K562 (cell line): ENCODE results near the gene INKA2. TPM values are rescaled to one million over a fixed set of nuclear protein-coding genes. Genes with fewer than 3 reads are reported as not detected.

Experiments
- ATAC-seq: fragments of 200-7000 bp; cut with Tn5 transposase; 3 replicates; pipeline ENCODE4 v1.9.1; 2020; ENCODE audit warnings: moderate library complexity
- BruUV-seq: library from RNA; stranded (reverse); fragments of 400-500 nt; replicated peaks from 2 replicates; lab custom pipeline; 2021; lab: Mats Ljungman, UMichigan
- CTCF ChIA-PET: fragments of 300-600 bp; formaldehyde crosslinking; extraction: SDS; loops from one replicate; lab custom pipeline; 2021; ENCODE audit warnings: low intra/inter-chr PET ratio; lab: Yijun Ruan, JAX
- POLR2A ChIA-PET: fragments of 300-600, 350-650 bp; sonication (Branson Sonifier 250); formaldehyde crosslinking; extraction: SDS; loops from one replicate; lab custom pipeline; 2021; ENCODE audit warnings: antibody characterized with exemption, inconsistent platforms; lab: Yijun Ruan, JAX
- DNase-seq, 4 experiments: peaks; one replicate each; pipeline versions ENCODE4 v3.0.0 to v3.0.0-alpha.2; 2011 to 2018; ENCODE audit warnings: low spot score in 3 of 4, mixed read lengths in 3 of 4; ENCODE audit errors: extremely low read depth in 1 of 4
- FAIRE-seq: peaks from 2 replicates; lab custom pipeline; 2011; peaks lifted over from hg19 to GRCh38; lab: Jason Lieb, UNC
- H2AFZ ChIP-seq: 2 replicates; pipeline ENCODE4 v1.6.0; 2011; ENCODE audit warnings: low read depth, low read length, control low read depth, inconsistent platforms
- H3K27ac ChIP-seq: fragments of 200-600 bp; 3 replicates; pipeline ENCODE4 v1.8.0; 2011; ENCODE audit warnings: low read depth, mild to moderate bottlenecking, control low read depth, inconsistent platforms, low read length, moderate library complexity, mixed read lengths; ENCODE audit errors: extremely low read depth
- H3K27me3 ChIP-seq, 2 experiments: fragments of 300-600 bp in 1 of 2; 2 replicates in 1 of 2; 3 replicates in 1 of 2; pipeline versions ENCODE4 v1.6.0 to v1.8.0; 2011; ENCODE audit warnings: inconsistent platforms in 2 of 2, low read length in 2 of 2, mild to moderate bottlenecking in 1 of 2, mixed read lengths in 1 of 2, moderate library complexity in 1 of 2; ENCODE audit not compliant: control insufficient read depth in 2 of 2, insufficient read depth in 2 of 2
- H3K36me3 ChIP-seq: fragments of 300-600 bp; 3 replicates; pipeline ENCODE4 v1.8.0; 2011; ENCODE audit warnings: mild to moderate bottlenecking, low read length, inconsistent platforms; ENCODE audit not compliant: control insufficient read depth, insufficient read depth
- H3K4me1 ChIP-seq, 2 experiments: fragments of 200-600 bp in 1 of 2; replicated peaks in 1 of 2; 2 replicates in 1 of 2; 3 replicates in 1 of 2; pipeline versions ENCODE4 v1.5.1 to v1.8.0; 2011; ENCODE audit warnings: inconsistent platforms in 2 of 2, low read length in 2 of 2, mild to moderate bottlenecking in 1 of 2, mixed read lengths in 1 of 2, moderate library complexity in 1 of 2; ENCODE audit not compliant: control insufficient read depth in 2 of 2, insufficient read depth in 2 of 2
- H3K4me2 ChIP-seq: 2 replicates; pipeline ENCODE4 v1.6.1; 2011; ENCODE audit warnings: low read length, control low read depth, inconsistent platforms, mixed read lengths; ENCODE audit not compliant: insufficient read depth
- H3K4me3 ChIP-seq: fragments of 200-600 bp; sonication (generic), shearing (Covaris generic); 2 replicates; pipeline ENCODE4 v1.5.1; 2016; ENCODE audit warnings: control low read depth, inconsistent platforms
- H3K79me2 ChIP-seq: fragments of 200-600 bp; 3 replicates; pipeline ENCODE4 v1.8.0; 2011; ENCODE audit warnings: low read length, inconsistent platforms; ENCODE audit not compliant: control insufficient read depth, insufficient read depth
- H3K9ac ChIP-seq, 2 experiments: 2 replicates each; pipeline versions ENCODE4 v1.6.0 to v1.6.1; 2011; ENCODE audit warnings: low read depth in 2 of 2, low read length in 2 of 2, control low read depth in 1 of 2, inconsistent platforms in 1 of 2, mild to moderate bottlenecking in 1 of 2, mixed read lengths in 1 of 2; ENCODE audit not compliant: insufficient read depth in 1 of 2
- H3K9me1 ChIP-seq: one replicate; pipeline ENCODE4 v1.6.0; 2011; ENCODE audit warnings: inconsistent platforms, mild to moderate bottlenecking, low read length, moderate library complexity; ENCODE audit not compliant: control insufficient read depth, insufficient read depth
- H3K9me3 ChIP-seq: replicated peaks from 2 replicates; pipeline ENCODE4 v1.5.1; 2011; ENCODE audit warnings: low read depth, low read length, inconsistent platforms; ENCODE audit not compliant: control insufficient read depth, insufficient read depth
- H4K20me1 ChIP-seq: replicated peaks from 2 replicates; pipeline ENCODE4 v1.6.1; 2011; ENCODE audit warnings: low read length, inconsistent platforms, mixed read lengths; ENCODE audit not compliant: control insufficient read depth, insufficient read depth
- CHCHD3 ChIP-seq: fragments of 250-450 bp; sonication (Bioruptor Pico); IDR thresholded peaks from 2 replicates; pipeline ENCODE4 v2.1.2; 2022; ENCODE audit warnings: mild to moderate bottlenecking
- MAX ChIP-seq: sonication (generic); formaldehyde crosslinking; IDR thresholded peaks from 2 replicates; pipeline ENCODE4 v1.9.0; 2022; ENCODE audit warnings: mild to moderate bottlenecking, missing genetic modification reagents
- MEF2A ChIP-seq: IDR thresholded peaks from 2 replicates; pipeline ENCODE4 v1.6.1; 2011; ENCODE audit warnings: low read depth, mild to moderate bottlenecking, low read length, moderate library complexity; ENCODE audit not compliant: control insufficient read depth
- MNT ChIP-seq, 2 experiments: fragments of 450-650 bp; conservative IDR thresholded peaks; 2 replicates each; pipeline ENCODE4 v1.6.1; 2017; ENCODE audit warnings: mild to moderate bottlenecking in 2 of 2, moderate library complexity in 2 of 2
- MTA2 ChIP-seq: fragments of 450-650 bp; IDR thresholded peaks from 2 replicates; pipeline ENCODE4 v1.6.1; 2016; ENCODE audit warnings: low read depth
- NBN ChIP-seq: fragments of 450-650 bp; IDR thresholded peaks from 2 replicates; pipeline ENCODE4 v1.6.1; 2016; ENCODE audit warnings: low read depth, mild to moderate bottlenecking
- NFIX ChIP-seq: fragments of 250-450 bp; sonication (Bioruptor Pico); IDR thresholded peaks from 2 replicates; pipeline ENCODE4 v1.4.0; 2020; ENCODE audit warnings: low read depth, mild to moderate bottlenecking, moderate library complexity
- POLR3G ChIP-seq: IDR thresholded peaks from 2 replicates; pipeline ENCODE4 v1.6.1; 2011; ENCODE audit not compliant: insufficient read length, insufficient replicate concordance; ENCODE audit errors: extremely low read depth
- RFX1 ChIP-seq: fragments of 450-650 bp; IDR thresholded peaks from 2 replicates; pipeline ENCODE4 v1.6.1; 2016; ENCODE audit warnings: mild to moderate bottlenecking, moderate library complexity
- SMAD4 ChIP-seq: fragments of 250-450 bp; sonication (Bioruptor Pico); conservative IDR thresholded peaks from 2 replicates; pipeline ENCODE4 v1.8.0; 2021; ENCODE audit warnings: inconsistent platforms, mild to moderate bottlenecking, moderate library complexity
- SNRNP70 ChIP-seq: fragments of 200-400 bp; formaldehyde crosslinking; optimal IDR thresholded peaks from 2 replicates; pipeline ENCODE3; 2017; ENCODE audit warnings: low read depth, low read length
- ZNF124 ChIP-seq: sonication (generic); formaldehyde crosslinking; IDR thresholded peaks from 2 replicates; pipeline ENCODE4 v1.8.1; 2022; ENCODE audit warnings: missing genetic modification reagents
- ZNF586 ChIP-seq: fragments of 450-650 bp; formaldehyde crosslinking; conservative IDR thresholded peaks from 2 replicates; pipeline ENCODE4 v1.4.0; 2020; ENCODE audit warnings: mild to moderate bottlenecking, moderate library complexity
- WGBS: fragments of 100-300 bp; shearing (Covaris generic); methylation state at CpG from one replicate; pipeline ENCODE4 v1.1.6; 2016; ENCODE audit warnings: low coverage, mixed read lengths; ENCODE audit not compliant: insufficient coverage; ENCODE audit errors: missing lambda C conversion rate; 5-methylcytosine and 5-hydroxymethylcytosine counted together
- in situ Hi-C: fragments of 300-500 bp; cut with MboI; formaldehyde crosslinking; loops from 4 replicates; pipeline ENCODE4 v1.15.0; 2018; ENCODE audit warnings: inconsistent platforms, mixed read lengths
- intact Hi-C: fragments of 100-400 bp; cut with micrococcal nuclease; formaldehyde crosslinking; loops from 2 replicates; pipeline ENCODE4 v1.14.2; 2022
- polyA plus RNA-seq, 8 experiments: library from polyadenylated mRNA; depleted of rRNA in 4 of 8; stranded (reverse) in 5 of 8; unstranded in 3 of 8; fragments of >200 nt; fragmentation: Nextera tagmentation in 2 of 8; fragmentation: Illumina TruSeq in 1 of 8; extraction: Ambion mirVana in 2 of 8; extraction: Trizol in 1 of 8; gene quantifications; 2 replicates each; pipeline versions ENCODE4 v1.2.1 to v1.2.3, GENCODE V29; 2011 to 2014; ENCODE audit warnings: inconsistent platforms in 1 of 8, missing spikeins in 1 of 8
- total RNA-seq, 7 experiments: library from RNA; depleted of rRNA in 6 of 7; stranded (reverse); fragments of >200 nt in 6 of 7; fragmentation: Illumina TruSeq in 2 of 7; extraction: Trizol in 2 of 7; gene quantifications; 2 replicates each; pipeline versions ENCODE4 v1.2.1 to v1.2.3, GENCODE V29; 2011 to 2021; ENCODE audit warnings: low replicate concordance in 1 of 7

Gene INKA2
- total and polyA plus RNA-seq, 9 of the 15 experiments (the other 6 are each of a cell fraction or from before 2014, with no cell fraction given): 0.04 to 1.4 (median 0.26) TPM; not detected in 1

- Histone ChIP-seq H3K9me3 (no peaks in the 10 kb centered on the region), H3K27me3 (peaks cover 10 to 23% of the 10 kb centered on the region in 2 experiments; a peak in 4 of 5 replicates), H3K79me2 (no peaks in the 10 kb centered on the region), H3K4me1 (peaks cover 0 to 13% of the 10 kb centered on the region in 2 experiments; a peak in 2 of 5 replicates), H3K4me3 (no peak overlapping the region), H4K20me1 (peaks cover 3% of the 10 kb centered on the region; the same call in 1 of the 2 replicates), H3K9me1 (no peaks in the 10 kb centered on the region), H2AFZ (no peak overlapping the region), H3K9ac (no peak overlapping the region), H3K4me2 (no peak overlapping the region), H3K27ac (no peak overlapping the region), H3K36me3 (no peaks in the 10 kb centered on the region)
- 30% methylated on average over 4 of the region's 4 CpGs for WGBS
- ChIA-PET POLR2A (no interaction called here), CTCF (interaction anchor here (0.7 to 2.5 kb wide), 3 partner anchors 10 to 33 kb away, joined by 3 to 23 read pairs (median 3); no protein-coding TSS in a partner anchor)
- no TSS peak for BruUV-seq
- in situ Hi-C loops (no loop called here), intact Hi-C loops (loop anchor here (1.0 to 5.0 kb wide), 2 partner anchors 33 to 86 kb away; no protein-coding TSS in a partner anchor)
- no peak for FAIRE-seq
- no peak for ATAC-seq
- no peak for TF ChIP-seq MNT (conservative IDR thresholded peaks at IDR 0.05)
- no peak for TF ChIP-seq CHCHD3 (CRISPR knock-in tag)
- TF ChIP-seq RFX1: no peak
- TF ChIP-seq POLR3G: no peak
- no peak for TF ChIP-seq SNRNP70
- no peak for TF ChIP-seq MTA2
- TF ChIP-seq MAX (CRISPR knock-in tag): no peak
- TF ChIP-seq ZNF124 (CRISPR knock-in tag): no peak
- TF ChIP-seq SMAD4 (CRISPR knock-in tag): no peak
- TF ChIP-seq ZNF586 (CRISPR knock-in tag): no peak
- TF ChIP-seq NFIX (CRISPR knock-in tag): no peak
- no peak for TF ChIP-seq NBN
- TF ChIP-seq MEF2A: no peak
- DNase-seq: no peak
These were observed 8.8 kb upstream of the INKA2 start for GRCh38 chr1:111747947-111748346.
